Lower leg skin (tissue), 4 donors: Measurements from ENCODE around the gene PPP3R1. TPM values are rescaled to one million over a fixed set of nuclear protein-coding genes. Genes with fewer than 3 reads are reported as not detected.

ENCODE experiments used
- DNase-seq, 2 donors: peaks; one replicate each; pipeline ENCODE4 v3.0.0-alpha.2; 2019; ENCODE audit warnings: low spot score in 2 of 2
- H3K4me3 ChIP-seq: fragments of 200-600 bp; sonication (generic); 2 replicates; pipeline ENCODE4 v1.5.1; 2017; ENCODE audit warnings: mild to moderate bottlenecking, low read depth; ENCODE audit not compliant: poor library complexity, severe bottlenecking
- CTCF ChIP-seq, 3 donors: fragments of 450-650 bp; IDR thresholded peaks; one replicate each; pipeline ENCODE4 v1.5.1; 2016; ENCODE audit warnings: antibody characterized with exemption in 3 of 3, mild to moderate bottlenecking in 3 of 3, moderate library complexity in 2 of 3
- POLR2A ChIP-seq, 2 donors: fragments of 450-650 bp; IDR thresholded peaks; one replicate each; pipeline ENCODE4 v1.6.1; 2016 to 2017; ENCODE audit warnings: antibody characterized with exemption in 2 of 2, mild to moderate bottlenecking in 1 of 2, moderate library complexity in 1 of 2
- WGBS, 2 donors: methylation state at CpG; one replicate each; pipeline ENCODE4 v1.1.5; 2018; 5-methylcytosine and 5-hydroxymethylcytosine counted together
- intact Hi-C: fragments of 100-400 bp; cut with DNase I; formaldehyde crosslinking; loops from one replicate; pipeline ENCODE4 v1.15.0; 2023; ENCODE audit warnings: low total_unique reads
- total RNA-seq, 4 donors: library from RNA; depleted of rRNA; stranded (reverse); fragments of >200 nt; gene quantifications; one replicate each; pipeline ENCODE4 v1.1.0, GENCODE V29; 2016

PPP3R1 gene
- total RNA-seq, 4 donors from 2014 or later, result 31.0 to 42.4 (median 34.7) TPM

GRCh38 chr2:68284896-68285295 is 32.6 kb upstream of the PPP3R1 start:
- no peak overlapping the region for H3K4me3 ChIP-seq

GRCh38 chr2:68283419-68283812 is 31.1 kb upstream of the PPP3R1 start:
- DNase-seq, result no peak
- intact Hi-C loops, result no loop called here
- no peak for TF ChIP-seq POLR2A (IDR thresholded peaks at IDR 0.05)
- no peak for TF ChIP-seq CTCF (IDR thresholded peaks at IDR 0.05)
- 90 to 93% methylated on average over 1 of the region's 1 CpG for WGBS, 2 donors
- H3K4me3 ChIP-seq, result no peak overlapping the region

More at GRCh38 chr2:68284896-68285295, 32.6 kb upstream of the PPP3R1 start:
- TF ChIP-seq POLR2A (IDR thresholded peaks at IDR 0.05), result no peak
- no peak for TF ChIP-seq CTCF (IDR thresholded peaks at IDR 0.05)
- 31 to 34% methylated on average over 3 of the region's 3 CpGs for WGBS, 2 donors
- intact Hi-C loops, result no loop called here
- peak; percentile 60 to 88 for DNase-seq

GRCh38 chr2:68282811-68283418 is 30.6 kb upstream of the PPP3R1 start:
- TF ChIP-seq POLR2A (IDR thresholded peaks at IDR 0.05) (no peak), CTCF (IDR thresholded peaks at IDR 0.05) (no peak)
- H3K4me3 ChIP-seq, result no peak overlapping the region
- DNase-seq, result no peak
- 38 to 39% methylated on average over 5 of the region's 5 CpGs for WGBS, 2 donors
- intact Hi-C loops, result no loop called here

GRCh38 chr2:68280796-68281195 is 28.5 kb upstream of the PPP3R1 start:
- WGBS, 2 donors, result 62 to 63% methylated on average over 1 of the region's 1 CpG
- intact Hi-C loops, result no loop called here
- TF ChIP-seq POLR2A (IDR thresholded peaks at IDR 0.05), result no peak
- TF ChIP-seq CTCF (IDR thresholded peaks at IDR 0.05), result no peak
- no peak overlapping the region for H3K4me3 ChIP-seq
- DNase-seq, result no peak

- H3K4me3 ChIP-seq, result no peak overlapping the region
- DNase-seq, result no peak
- intact Hi-C loops, result no loop called here
- 48 to 49% methylated on average over 1 of the region's 1 CpG for WGBS, 2 donors
- TF ChIP-seq POLR2A (IDR thresholded peaks at IDR 0.05) (no peak), CTCF (IDR thresholded peaks at IDR 0.05) (no peak)
These were observed 28.0 kb upstream of the PPP3R1 start for GRCh38 chr2:68280348-68280747.

GRCh38 chr2:68279691-68280090 is 27.4 kb upstream of the PPP3R1 start:
- WGBS, 2 donors, result 50 to 53% methylated on average over 4 of the region's 4 CpGs
- TF ChIP-seq CTCF (IDR thresholded peaks at IDR 0.05) (no peak), POLR2A (IDR thresholded peaks at IDR 0.05) (no peak)
- intact Hi-C loops, result no loop called here
- H3K4me3 ChIP-seq, result no peak overlapping the region
- DNase-seq, result no peak
